Cerebellar cortex (tissue), 1 donor: ENCODE results near the gene TMEM221.

Source experiments
- DNase-seq: peaks from one replicate; pipeline ENCODE4 v3.0.0-alpha.2; 2015; ENCODE audit warnings: low spot score

Gene TMEM221

DNA sequence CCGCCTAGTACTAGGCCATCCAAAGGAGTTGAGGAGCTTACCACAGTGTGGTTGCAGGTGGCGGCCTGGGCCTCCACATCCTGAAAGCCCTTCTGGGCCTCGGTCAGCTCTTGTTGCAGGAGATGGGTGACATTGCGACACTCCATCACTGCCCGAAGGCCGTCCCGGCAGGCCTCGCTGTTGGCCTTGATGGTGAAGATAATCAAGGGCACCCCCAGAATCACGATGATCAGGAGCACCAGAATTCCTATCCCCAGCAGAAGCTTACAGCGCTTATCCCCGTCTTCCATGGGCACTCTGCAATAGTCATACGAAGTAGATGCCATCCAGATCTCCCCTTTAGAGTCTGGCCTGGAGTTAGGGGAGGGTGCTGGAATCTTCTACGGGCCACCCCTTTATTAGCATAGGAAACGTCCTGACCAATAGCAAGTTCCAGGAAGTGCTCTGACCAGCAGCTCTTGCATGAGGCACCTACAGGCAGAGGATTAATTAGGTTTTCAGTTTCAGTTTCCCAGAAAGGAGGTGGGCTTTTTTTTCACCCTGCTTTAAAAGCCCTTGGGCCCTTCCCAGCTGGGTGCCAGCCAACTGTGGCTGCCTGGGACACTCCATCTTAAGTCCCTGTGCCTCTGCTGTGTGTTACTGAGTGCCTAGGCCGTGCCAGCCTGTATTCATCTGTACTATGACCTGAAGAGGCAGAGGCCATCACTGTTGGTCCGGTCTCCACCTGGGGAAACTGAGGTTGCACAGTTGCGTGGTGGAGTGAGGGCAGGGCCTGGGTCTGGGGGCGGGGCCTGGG is 43.0 kb downstream of the TMEM221 start, which contains the start of gene BST2:
Gene BST2 (minus strand): TSS at position 381 of the 796 bp plus-strand sequence. CDS start 55 bp downstream, at position 326.
- peak; percentile 81 for DNase-seq

DNA sequence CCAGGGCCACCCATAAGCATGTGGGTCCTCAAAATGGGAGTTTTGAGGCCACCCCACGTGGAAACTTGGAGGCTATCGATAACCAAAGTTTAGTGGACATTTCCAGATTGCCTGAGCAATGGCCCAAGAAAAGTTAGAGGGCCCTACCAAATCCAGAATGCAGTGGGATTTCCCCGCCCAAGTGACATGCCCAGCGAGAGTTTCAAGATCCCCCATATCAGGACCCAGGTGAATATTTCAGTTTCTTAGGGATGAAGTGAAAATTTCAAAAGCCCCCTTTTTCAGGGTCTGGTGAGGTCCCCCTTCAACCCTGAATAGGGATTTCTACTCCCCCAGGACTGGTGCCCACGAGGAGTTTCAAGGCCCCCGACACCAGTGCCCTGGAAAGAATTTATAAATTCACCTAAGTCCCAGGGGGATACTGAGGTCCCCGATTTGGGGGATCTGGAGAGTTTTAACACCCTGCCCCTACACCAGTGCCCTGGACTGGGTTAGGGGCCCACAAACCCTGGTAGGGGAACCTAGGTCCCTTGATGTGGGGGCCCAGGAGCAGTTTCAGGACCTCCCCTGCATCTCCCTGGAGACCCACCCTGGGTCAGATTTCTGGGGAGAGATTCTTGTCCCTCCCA is 43.7 kb downstream of the TMEM221 start:
- DNase-seq, result no peak

DNA sequence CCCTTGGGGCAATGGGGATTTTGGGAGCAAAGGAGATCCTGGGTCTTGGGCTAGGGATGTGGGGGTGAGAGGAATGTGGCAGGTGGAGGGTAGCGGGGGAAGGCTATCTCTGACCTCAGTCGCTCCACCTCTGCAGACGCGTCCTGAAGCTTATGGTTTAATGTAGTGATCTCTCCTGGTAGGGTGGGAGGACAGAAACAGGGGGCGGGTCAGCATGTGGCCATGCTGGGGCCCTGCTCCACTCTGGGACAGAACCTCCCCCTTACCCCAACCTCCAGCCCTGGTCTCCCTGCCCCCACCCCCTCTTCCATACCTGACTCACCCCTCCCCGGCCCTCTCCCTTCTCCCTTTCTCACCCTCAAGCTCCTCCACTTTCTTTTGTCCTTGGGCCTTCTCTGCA is 44.5 kb downstream of the TMEM221 start:
- DNase-seq, result no peak

DNA sequence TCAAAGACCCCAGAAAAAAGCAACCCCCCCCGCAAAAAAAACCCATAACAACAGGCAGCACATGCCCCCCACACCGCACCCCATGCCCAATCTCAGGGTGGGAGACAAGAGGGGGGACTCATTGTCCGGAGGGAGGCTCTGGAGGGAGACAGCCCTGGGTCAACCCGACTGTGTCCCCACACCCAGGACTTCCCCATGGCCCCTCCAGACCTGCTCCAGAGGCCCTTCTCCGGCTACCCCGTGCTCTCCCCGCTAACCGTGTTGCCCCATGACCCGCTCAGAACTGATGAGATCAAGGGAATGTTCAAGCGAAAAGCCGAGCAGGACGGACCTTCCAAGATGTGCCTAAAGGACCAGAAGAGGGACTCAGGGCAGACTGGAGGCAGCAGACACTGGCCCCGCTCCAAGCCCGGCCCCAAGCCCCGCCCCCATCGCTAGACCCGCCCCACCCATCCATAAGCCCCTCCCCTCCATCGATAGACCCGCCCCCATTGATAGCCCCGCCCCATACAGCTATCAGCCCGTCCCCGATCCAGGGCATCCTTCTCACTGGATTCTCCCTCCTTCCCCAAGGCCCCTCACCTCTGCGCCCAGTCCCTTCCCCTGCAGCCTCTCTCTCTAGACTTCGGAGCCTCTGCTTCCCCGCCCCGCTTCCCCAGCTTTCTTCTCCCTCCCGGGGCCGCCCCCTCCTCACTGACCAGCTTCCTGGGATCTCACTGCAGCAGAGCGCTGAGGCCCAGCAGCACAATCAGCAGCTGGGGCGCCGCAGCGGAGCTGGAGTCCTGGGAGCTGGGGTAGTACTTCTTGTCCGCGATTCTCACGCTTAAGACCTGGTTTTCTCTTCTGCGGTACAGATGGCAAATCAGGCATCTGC is 45.2 kb downstream of the TMEM221 start:
- peak; percentile 63 for DNase-seq

DNA sequence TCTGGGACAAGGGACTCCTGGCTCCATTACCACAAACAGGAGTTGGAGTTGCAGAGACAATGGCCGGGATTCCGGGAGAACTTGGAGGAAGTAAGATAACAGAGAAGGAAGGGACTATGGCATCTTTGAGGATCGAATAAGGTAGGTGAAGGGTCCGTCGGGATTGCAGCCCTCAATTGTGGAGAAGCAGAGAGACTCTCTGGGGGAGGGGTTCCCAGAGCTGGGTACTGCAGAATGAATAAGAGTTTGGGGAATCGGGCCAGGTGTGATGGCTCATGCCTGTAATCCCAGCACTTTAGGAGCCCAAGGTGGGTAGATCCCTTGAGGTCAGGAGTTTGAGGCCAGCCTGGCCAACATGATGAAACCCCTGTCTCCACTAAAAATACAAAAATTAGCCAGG is 46.8 kb downstream of the TMEM221 start:
- no peak for DNase-seq

DNA sequence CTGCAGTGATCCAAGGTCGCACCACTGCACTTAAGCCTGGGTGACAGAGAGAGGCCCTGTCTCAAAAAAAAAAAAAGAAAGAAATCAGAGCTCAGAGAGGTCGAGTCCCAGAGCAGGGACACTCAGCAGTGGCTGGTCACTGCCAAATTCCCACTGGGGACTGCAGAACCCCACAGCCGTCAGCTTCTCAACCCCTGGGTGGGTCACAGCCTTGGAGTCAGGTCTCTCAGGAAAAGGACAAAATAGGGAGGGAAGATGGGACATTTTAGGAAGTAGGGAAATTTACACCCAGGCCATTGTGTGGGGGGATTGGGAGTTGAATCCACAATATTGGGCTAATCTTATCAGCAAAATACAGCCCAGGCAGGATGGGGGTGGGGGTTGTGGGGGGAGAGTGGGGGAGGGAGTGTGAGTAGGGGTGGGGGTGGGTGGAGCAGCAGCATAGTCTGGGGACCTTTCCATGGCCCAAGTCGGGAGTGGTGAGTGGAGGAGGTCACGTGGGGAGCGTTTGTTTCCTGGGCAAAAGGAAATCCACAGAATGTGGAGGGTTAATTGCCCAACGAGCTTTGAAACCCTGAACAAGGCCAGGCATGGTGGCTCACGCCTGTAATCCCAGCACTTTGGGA is 49.5 kb downstream of the TMEM221 start:
- no peak for DNase-seq

DNA sequence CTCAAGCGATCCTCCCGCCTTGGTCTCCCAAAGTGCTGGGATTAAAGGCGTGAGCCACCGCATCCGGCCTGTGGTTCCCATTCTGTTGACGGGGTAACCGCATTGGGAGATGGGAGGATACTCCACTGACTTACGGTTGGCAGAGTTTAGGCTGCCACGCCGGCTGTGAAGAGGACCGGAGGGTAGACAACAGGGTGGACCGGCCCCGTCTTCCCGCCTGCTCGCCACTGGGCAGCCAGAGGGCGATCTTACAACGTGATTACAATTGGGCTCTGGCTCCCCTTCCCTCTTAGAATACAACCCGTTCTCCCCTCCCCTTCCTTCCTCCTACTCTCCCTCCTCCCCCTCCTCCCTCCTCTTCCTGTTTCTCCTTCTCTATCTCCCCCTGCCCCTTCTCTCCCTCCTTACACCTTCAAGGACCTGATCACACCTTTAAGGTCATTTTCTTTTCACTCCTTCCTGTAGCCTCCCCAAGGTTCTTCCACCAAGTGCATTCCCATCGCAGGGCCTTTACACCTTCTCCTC is 53.5 kb downstream of the TMEM221 start:
- DNase-seq, result peak; percentile 81

DNA sequence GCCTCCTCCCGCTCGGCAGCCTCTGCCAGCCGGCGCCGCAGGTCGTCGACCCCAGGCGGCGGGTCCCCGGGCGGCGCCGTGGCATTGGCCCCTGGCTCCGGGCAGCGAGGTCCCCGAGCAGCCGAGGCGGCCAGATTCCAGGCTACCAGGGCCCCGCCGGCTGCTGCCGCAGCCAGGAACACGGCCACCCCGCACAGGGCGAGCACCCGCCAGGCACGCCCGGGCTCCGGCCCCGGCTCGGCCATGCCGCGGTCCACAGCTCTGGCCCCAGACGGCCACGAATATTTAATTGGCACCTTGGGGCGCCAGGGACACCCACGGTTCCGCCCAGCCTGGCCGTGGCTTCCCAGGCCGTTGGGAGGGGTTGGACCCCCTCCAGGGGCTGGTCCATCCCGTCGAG is 54.6 kb downstream of the TMEM221 start, which contains the start of gene CCDC194:
Gene CCDC194 (minus strand): TSS at position 283 of the 400 bp plus-strand sequence. CDS start 38 bp downstream, at position 245.
- DNase-seq, result no peak

DNA sequence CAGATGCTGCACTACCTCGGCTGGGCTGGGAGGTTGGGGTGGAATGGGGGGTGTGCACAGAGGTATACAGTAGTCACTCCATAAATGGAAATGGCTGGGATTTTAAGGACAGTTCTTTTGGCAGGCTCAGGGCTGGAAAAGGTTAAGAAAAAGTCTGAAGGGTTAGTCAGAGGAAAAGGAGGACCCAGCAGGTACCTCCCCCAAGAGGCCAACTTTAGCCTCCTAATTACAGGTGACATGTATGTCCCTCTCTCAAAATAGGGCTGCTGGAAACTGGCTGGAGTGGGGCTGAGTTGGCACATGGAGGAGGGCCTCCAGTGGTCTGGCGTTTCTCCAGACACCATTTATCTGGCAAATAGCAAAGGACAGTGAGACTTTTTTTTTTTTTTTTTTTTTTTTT is 55.5 kb downstream of the TMEM221 start:
- peak; percentile 44 for DNase-seq

DNA sequence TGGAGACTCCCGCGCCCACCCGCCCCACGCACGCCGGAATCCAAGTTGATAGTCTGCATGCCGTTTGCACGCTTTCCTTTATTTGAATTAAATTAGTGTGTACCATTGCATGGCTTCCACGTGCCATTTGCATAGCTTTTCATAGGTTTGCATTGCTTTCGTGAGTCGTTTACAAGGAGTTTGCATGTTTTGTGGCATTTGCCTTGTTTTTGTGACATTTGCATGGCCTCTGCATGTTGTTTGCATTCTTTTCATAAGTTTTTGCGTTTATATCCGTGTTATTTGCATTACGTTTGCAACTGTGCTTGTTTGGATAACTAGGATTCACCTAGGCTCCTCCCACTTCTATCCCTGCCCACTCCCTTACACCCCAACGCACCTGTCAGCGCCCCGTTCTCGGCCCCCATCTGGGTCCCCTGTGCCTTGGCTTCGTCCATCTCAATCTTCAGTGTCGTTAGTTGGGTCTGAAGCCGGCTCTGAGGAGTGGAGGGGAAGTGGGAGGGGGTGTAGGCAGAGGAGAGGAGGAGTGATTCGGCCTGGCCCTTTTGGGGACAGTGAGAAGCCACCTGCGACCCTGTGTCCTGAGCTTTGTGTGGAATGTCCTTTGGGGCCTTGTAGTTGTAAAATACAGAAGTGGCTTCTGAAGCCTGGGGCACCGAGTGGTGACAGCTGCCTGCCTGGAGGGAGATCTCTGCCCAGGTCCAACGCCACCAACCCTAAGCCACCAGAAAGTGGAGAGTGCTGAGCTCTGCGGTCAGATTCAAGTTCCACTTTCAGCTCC is 56.9 kb downstream of the TMEM221 start:
- DNase-seq, result peak; percentile 36

DNA sequence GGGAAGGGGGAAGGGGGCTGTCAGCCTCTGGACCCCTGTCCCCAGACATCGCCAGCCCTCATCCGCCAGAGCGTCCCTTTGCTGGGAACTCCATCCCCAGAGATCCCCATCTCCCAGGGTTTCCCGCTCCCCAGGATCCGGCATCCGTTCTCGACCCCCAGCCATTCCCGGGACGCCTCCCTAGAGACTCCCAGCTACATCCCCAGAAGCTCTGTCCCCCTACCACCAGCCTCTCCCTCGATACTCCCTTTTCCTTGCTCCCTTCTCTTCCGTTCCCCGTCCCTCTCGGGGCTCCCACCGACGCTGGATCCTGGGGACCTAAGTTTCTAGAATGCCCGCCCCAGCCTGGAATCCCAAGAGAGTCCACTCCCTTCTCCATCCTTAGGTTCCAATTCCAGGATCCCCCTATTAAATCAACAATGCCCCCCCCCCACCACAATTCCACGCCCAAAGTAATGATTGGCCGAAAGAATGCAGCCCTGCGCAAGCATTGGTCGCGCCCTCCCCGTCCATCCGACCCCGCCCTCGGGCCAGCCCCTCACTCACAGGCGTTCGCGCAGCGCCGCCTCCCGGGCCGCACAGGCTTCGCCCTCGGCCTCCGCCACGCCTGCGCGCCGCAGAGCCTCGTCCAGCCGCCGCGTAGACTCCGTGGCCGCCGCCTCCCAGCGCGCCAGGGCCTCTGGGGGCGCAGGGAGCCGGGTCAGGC is 57.6 kb downstream of the TMEM221 start:
- peak; percentile 78 for DNase-seq

DNA sequence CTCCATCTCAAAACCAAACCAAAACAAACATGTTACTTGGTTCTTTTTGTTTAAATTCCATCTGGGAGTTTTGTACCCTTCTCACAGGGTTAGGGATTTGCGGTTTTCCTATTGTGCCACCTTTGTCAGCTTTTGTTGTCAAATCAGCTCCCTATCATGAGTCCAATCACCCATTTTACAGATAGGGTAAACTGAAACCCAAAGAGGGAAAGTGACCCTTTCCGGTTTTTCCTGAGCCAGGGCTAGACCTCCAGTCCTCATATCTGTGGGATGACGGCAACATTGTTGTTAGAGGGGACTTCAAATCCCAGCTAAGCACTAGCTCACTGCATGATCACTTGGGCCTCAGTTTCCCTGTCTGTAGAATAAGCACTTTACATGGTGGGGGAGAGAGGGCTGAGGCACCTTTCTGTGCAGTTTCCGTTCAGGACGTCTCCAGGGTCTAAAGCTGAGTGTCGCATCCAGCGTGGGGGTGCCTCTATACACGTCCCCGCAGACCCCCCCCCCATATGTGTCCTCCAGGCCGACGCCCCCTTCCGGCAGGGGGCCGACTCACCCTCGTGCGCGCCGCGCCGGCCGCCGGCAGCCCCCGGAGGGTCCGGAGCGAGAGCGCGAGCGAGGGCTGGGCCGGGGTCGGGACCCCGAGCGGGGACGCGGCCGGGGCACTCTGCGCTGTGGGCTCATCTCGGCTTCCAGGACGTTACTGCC is 58.4 kb downstream of the TMEM221 start:
- no peak for DNase-seq

DNA sequence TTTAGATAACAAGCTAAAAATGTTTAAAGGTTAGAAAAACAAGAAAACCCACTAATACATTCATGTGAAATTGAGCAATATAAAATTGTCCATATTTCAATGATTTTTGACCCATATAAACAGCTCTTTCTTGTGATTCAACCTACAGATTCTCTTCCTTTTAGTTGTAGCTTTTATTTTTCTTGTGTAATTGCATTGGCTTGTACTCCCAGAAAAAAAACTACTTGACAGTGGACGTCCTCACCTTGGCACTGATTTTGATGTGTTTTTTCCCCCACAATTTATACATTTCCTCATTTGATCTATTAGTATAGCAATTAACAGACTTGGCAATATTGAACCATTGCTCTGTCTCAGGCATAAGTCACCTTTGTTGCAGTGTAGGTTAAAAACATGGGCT is 59.2 kb downstream of the TMEM221 start:
- DNase-seq, result no peak

DNA sequence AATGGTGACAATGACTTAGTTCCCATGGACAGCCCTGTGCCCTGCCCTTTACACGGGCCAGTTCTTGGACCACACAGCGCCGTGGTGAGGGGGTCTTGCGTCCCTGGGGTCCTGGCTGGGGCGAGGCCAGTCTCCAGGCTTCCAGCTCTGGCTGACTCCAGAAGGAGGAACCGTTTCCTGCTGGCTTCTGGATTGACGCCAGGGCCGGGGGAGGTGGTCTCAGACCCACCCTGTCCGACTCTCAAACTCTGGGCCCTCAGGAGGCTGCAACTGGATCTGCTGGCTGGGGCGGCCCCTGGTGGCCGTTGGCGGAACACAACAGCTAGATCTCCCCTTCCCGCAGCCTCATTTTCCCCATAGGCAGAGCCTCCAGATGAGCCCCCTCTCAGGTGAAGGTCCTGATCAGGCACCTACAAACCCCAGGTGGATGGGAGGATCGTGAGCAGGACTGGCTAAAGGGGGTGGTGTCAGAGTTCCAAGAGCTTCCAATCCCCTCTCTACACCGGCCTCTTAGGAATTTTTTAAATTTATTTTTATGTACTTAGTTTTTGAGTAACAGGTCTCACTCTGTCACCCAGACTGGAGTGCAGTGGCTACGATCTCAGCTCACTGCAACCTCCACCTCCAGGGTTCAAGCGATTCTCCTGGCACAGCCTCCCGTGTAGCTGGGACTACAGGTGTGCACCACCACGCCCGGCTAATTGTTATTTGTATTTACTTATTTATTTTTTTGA is 62.4 kb downstream of the TMEM221 start:
- peak; percentile 56 for DNase-seq
